ENCODE measurements around the gene C19orf12. TPM values are rescaled to one million over a fixed set of nuclear protein-coding genes. Genes with fewer than 3 reads are reported as not detected.
A peak's percentile ranks its signal among the peaks of the same experiment; 100 is the strongest.

C19orf12 gene
- total RNA-seq, 1 donor from 2014 or later = 14.2 TPM

GRCh38 chr19:29694669-29695627 is 20.1 kb downstream of the C19orf12 start:
- peak in 1 of 2 donors; percentile 93 for DNase-seq (ENCODE audit: extremely low spot score in 2 of 2)
- Histone ChIP-seq H3K27ac (peak overlapping the region; percentile 54), H3K36me3 (no peaks in the 10 kb centered on the region)

GRCh38 chr19:29694161-29694560 is 20.9 kb downstream of the C19orf12 start:
- H3K27me3 ChIP-seq = no peaks in the 10 kb centered on the region
- peaks cover 10% of the 10 kb centered on the region for H3K4me1 ChIP-seq
- peaks cover 5% of the 10 kb centered on the region for H3K9me3 ChIP-seq
- DNase-seq (ENCODE audit: extremely low spot score in 2 of 2) = no peak
- H3K27ac ChIP-seq = peak overlapping the region; percentile 54
- intact Hi-C loops (cut with DNase I) = no loop called here
- no peaks in the 10 kb centered on the region for H3K36me3 ChIP-seq
- no peak for TF ChIP-seq CTCF (IDR thresholded peaks at IDR 0.05)
- TF ChIP-seq POLR2AphosphoS5 (IDR thresholded peaks at IDR 0.05; ENCODE audit: insufficient read depth in 1 of 2, low read depth in 1 of 2) = no peak
- no peak for TF ChIP-seq POLR2A (IDR thresholded peaks at IDR 0.05)
- H3K4me3 ChIP-seq = no peak overlapping the region

More at GRCh38 chr19:29694669-29695627, 20.1 kb downstream of the C19orf12 start:
- TF ChIP-seq CTCF (IDR thresholded peaks at IDR 0.05) = peak; percentile 54 to 86 (median 56)
- TF ChIP-seq POLR2A (IDR thresholded peaks at IDR 0.05) = no peak
- peak; percentile 38 to 66 for TF ChIP-seq POLR2AphosphoS5 (IDR thresholded peaks at IDR 0.05; ENCODE audit: insufficient read depth in 1 of 2, low read depth in 1 of 2)
- no peaks in the 10 kb centered on the region for H3K27me3 ChIP-seq
- peaks cover 5% of the 10 kb centered on the region for H3K9me3 ChIP-seq
- H3K4me1 ChIP-seq = peaks cover 10% of the 10 kb centered on the region
- intact Hi-C loops (cut with DNase I) = no loop called here
- no peak overlapping the region for H3K4me3 ChIP-seq

DNA sequence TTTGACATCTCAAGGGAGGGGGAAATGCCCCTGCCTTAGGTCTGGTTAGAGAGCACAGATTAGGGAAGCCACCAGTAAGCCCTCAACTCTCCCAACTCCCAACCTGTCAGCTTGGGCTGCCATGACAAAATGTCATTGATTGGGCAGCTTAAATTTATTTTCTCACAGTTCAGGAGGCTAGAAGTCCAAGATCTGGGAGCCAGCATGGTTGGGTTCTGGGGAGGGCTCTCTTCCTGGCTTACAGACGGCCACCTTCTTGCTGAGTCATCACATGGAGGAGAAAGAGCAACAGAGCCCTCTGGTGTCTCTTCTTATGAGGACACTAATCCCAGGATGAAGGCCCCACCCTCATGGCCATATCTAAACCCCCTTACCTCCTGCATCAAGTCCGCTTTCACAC is 24.2 kb downstream of the C19orf12 start:
- no peak for DNase-seq (ENCODE audit: extremely low spot score in 2 of 2)
- Histone ChIP-seq H3K27me3 (no peaks in the 10 kb centered on the region), H3K4me1 (peaks cover 31% of the 10 kb centered on the region), H3K36me3 (no peaks in the 10 kb centered on the region), H3K27ac (no peak overlapping the region), H3K4me3 (no peak overlapping the region), H3K9me3 (peaks cover 5% of the 10 kb centered on the region)
- intact Hi-C loops (cut with DNase I) = no loop called here
- TF ChIP-seq CTCF (IDR thresholded peaks at IDR 0.05) (peak in 2 of 3 experiments; percentile 21 to 24), POLR2AphosphoS5 (IDR thresholded peaks at IDR 0.05; ENCODE audit: insufficient read depth in 1 of 2, low read depth in 1 of 2) (no peak), POLR2A (IDR thresholded peaks at IDR 0.05) (no peak)

- Histone ChIP-seq H3K4me3 (no peak overlapping the region), H3K4me1 (peaks cover 20% of the 10 kb centered on the region), H3K27ac (peak overlapping the region; percentile 66), H3K9me3 (peaks cover 5% of the 10 kb centered on the region), H3K27me3 (no peaks in the 10 kb centered on the region), H3K36me3 (no peaks in the 10 kb centered on the region)
- no peak for DNase-seq (ENCODE audit: extremely low spot score in 2 of 2)
- intact Hi-C loops (cut with DNase I) = no loop called here
- TF ChIP-seq POLR2A (IDR thresholded peaks at IDR 0.05) = no peak
- no peak for TF ChIP-seq CTCF (IDR thresholded peaks at IDR 0.05)
- TF ChIP-seq POLR2AphosphoS5 (IDR thresholded peaks at IDR 0.05; ENCODE audit: insufficient read depth in 1 of 2, low read depth in 1 of 2) = no peak
Observed at GRCh38 chr19:29687897-29688728, 26.9 kb downstream of the C19orf12 start.

All from vagina (tissue), 2 donors.